GM19035 (cell line): ENCODE results near the gene RHCG.

ENCODE experiments used
- ATAC-seq: cut with Tn5 transposase; IDR thresholded peaks from one replicate; pipeline ENCODE4 v1.9.1; 2021; ENCODE audit not compliant: unreplicated experiment

RHCG gene

DNA sequence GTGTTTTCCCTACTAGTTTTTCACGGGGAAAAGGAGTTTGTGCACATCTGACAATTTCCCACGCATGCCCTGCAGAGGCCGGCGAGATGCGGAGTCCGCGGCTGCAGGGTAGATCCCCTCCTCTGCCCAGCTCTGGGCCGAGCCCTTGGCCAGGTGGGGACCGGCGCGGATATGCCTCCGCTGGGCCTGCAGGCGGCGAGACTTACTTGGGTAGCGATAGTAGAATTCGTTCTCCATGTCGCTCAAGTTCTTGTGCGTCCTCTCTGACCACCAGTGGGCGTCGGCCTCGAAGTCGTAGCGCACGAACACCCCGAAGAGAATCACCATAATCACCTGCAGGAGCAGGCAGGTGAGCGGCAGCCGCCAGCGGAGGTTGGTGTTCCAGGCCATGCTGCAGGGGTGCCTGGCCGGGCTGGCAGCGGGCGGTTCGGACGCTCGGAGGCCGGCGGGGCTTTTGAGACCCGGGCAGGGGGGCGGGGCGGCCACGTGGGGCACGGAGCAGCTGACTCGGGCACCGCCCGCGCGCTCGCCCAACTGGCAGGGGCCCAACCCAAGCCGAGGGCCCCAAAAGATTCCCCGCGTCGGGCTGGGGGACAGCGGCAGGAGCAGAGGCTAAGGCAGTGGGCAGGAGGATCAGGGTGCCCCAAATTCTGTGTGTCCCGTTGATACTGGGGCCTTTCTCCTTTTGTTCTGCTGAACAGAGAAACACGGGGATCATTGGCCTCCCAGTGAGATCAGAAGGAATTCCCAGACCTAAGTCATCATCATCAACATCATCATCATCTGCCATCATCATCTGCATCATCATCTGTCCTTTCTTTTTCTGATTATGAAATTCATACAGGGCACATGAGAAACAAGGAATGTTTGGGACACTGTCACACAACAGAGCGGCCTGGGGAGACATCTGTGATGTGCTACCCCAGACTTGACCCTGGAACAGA lies at the start of gene RHCG:
RHCG (minus strand) TSS at position 429 of the 944 bp plus-strand sequence; CDS start at position 390, 39 bp downstream.
- ATAC-seq, result no peak

DNA sequence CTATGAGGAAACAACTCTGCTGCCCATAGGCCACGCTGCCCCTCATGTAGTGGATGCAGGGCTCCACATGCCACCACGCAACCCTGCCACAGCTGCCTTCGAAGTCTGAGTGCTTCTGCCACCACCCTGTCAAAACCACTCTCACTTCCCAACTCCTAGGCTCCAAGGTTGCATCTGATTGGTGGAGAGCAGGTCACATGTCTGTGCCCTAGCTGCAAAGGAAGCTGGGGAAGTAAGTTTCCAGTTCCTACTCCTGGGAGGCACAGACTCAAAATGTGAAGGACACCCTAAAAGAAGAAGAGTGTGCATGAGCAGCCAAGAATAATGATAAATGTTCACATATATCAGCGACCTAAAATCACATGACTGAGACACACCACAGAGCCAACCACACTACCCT lies 47.0 kb upstream of the RHCG start:
- ATAC-seq, result no peak

- ATAC-seq, result no peak
Measured at GRCh38 chr15:89542369-89542768, 46.0 kb upstream of the RHCG start.

DNA sequence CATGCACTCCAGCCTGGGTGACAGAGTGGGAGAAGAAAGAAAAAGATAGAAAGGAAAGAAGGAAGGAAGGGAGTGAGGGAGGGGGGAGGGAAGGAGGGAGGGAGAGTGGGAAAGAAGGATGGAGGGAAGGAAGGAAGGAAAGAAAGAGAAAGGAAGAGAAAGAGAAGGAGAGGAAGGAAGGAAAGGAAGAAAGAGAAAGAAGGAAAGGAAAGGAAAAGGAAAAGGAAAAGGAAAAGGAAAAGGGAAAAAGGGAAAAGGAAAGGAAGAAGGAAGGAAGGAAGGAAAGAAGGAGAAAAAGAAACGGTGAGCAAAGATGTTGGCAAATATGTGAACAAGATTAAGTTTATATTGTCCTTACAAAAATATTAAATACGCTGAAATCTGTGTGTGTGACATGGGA lies 42.6 kb upstream of the RHCG start:
- ATAC-seq, result no peak

- no peak for ATAC-seq
Measured at GRCh38 chr15:89533861-89534544, 37.6 kb upstream of the RHCG start.

- ATAC-seq, result no peak
Measured at GRCh38 chr15:89531796-89532537, 35.6 kb upstream of the RHCG start.

- no peak for ATAC-seq
Measured at GRCh38 chr15:89530976-89531375, 34.6 kb upstream of the RHCG start.

DNA sequence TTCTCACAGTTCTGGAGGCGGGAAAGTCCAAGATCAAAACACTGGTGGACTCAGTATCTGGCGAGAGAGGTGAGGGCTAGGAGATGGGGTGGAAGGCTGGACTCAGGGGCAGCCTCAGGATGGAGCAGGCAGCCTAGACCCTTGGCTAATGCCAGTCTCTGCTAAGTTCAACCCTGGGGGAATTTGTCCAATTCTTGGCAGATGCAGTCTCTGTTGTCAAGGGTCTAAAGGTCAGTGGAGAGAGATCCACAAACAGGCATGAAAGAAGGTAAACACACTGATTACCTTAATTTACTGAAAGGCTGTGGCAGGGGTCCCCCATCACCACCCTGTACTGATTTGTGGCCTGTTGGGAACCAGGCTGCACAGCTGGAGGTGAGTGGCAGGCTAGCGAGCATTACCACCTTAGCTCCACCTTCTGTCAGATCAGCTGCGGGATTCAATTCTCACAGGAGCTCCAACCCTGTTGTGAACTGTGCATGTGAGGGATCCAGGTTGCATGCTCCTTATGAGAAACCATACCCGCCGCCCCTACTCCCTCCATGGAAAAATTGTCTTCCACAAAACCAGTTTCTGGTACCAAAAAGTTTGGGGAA lies 32.5 kb upstream of the RHCG start:
- no peak for ATAC-seq

DNA sequence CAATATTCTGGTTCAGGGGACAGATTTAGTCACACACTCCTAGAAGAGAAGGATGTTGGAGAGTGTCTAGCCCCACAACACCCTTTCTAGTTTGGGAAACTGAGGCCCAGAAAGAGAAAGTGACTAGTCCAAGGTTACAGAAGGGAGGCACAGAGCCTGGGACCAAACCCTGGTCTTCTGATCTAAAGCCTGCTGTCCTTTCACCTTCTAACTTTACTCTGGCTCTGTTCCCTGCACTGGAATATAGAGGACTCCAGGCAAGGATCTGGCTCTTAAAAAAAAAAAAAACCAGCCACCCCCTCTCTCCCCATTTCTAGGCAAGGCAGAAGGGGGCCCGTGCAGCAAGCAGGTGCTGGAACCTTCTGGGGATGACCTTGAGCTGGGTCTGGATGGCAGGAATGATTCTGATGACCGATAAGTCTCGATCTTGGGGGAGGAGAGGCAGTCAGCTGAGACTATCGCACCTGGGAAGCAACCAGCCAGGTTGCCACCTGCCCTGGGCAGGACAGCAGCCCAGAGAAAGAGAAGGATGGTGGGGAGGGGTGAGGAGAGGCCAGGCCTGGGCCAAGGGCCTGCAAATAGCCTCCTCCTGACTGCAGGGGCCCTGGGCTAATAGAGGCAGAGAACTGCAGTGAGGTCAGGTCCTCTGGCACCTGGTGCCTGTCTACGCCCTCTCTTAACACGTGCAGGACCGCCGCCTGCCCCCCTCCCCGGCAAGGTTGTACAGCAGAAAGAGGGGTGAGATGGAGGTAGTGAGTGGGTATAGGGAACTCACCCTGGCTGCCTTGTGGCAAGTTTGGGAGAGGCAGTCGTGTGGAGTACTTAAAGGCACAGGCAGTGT lies 30.4 kb upstream of the RHCG start:
- no peak for ATAC-seq

GRCh38 chr15:89526181-89526580 lies 29.8 kb upstream of the RHCG start:
- no peak for ATAC-seq

DNA sequence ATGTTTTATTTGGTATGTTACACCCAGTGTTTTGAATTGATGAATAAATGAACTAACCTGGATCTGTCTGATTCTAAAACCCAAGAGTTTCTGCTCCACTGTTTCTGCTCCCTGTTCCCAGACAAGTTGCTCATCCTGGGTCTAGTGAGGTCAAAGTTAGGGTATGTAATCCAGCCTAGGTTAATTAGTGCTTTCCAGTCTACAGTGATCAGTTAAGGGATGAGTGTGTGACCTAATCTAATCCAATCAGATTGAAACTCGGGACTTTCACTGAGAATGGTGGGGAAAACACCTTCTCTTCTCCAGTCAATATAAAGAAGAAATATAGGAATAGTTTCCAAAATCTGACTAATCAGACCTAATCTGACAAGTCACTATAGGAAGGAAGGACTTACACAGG lies 27.8 kb upstream of the RHCG start:
- ATAC-seq, result no peak

- ATAC-seq, result no peak
Measured at GRCh38 chr15:89523101-89523500, 26.7 kb upstream of the RHCG start.

- no peak for ATAC-seq
Measured at GRCh38 chr15:89521605-89522004, 25.2 kb upstream of the RHCG start.

DNA sequence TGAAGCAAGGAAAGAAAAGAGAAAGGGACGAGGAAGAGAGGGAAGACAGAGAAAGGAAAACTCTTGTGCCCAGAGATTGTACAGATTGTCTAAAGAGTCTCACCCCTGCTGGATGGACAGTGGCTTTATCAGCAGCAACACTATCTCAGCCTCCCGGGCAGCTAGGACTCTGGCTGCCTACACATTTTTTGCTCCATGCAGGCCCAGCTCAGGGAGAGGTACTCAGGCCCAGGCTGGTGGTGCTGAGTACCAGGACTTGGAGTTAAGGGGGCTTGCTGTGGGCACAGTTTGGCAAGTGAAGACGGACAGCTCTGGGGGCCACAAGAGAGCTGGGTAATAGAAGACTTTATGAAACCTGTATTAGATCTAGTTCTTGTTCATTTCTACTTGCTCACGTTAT lies 19.1 kb upstream of the RHCG start:
- no peak for ATAC-seq

DNA sequence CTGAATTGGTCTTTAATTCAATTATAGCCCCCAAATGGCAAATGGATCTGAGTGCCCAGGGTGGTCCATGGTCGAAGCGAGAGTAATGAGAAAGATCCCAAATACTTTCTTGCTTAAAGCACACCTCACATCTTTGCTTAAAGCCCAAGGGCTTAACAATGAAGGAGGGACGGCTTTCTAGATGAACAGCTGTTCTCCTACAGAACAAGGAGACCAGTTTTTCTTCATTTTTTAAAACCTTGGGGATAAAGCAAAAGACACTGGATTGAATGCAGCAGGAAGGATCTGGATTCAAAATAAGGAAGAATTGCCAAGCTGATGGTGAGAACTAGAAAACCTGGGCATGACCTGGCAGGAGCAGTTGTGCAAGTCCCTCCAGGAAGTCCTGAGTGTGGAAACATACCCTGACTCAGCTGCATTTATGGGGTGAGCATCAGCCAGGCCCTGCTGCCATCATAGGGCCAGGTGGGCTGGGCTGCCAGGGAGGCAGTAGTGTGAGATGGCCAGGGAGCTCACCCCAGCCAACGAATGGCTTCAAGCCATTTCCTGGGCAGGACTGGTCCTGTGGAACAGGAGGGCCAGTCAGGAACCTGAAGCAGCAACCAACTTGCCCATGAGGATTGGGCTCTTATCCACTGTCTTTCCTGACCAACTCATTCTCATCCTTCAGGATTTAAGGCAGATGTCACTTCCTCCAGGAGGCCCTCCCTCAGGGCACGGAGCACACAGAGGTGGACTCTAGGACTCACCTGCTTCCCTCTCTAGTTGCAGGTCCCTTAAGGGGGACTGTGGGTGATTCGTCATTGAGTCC lies 18.4 kb upstream of the RHCG start:
- no peak for ATAC-seq

GRCh38 chr15:89514186-89514585 lies 17.8 kb upstream of the RHCG start:
- no peak for ATAC-seq

GRCh38 chr15:89513284-89513683 lies 16.9 kb upstream of the RHCG start:
- no peak for ATAC-seq

DNA sequence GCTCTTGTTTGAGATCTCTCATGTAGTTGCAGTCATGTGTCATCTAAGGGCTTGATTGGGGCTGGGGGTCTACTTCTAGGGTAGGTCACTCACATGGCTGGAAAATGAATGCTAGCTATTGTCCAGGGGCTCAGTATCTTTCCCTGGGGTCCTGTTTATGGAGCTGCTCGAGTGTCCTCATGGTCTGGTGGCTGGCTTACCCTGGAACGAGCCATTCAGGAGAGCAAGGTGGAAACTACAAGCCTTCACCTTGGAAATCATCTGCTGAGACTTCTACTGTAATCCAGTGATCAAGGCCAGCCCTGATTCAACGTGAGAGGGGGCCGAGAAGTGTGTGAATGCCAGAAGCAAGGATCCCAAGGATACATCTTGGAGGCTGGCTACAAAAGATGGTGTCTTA lies 16.2 kb upstream of the RHCG start:
- ATAC-seq, result no peak

DNA sequence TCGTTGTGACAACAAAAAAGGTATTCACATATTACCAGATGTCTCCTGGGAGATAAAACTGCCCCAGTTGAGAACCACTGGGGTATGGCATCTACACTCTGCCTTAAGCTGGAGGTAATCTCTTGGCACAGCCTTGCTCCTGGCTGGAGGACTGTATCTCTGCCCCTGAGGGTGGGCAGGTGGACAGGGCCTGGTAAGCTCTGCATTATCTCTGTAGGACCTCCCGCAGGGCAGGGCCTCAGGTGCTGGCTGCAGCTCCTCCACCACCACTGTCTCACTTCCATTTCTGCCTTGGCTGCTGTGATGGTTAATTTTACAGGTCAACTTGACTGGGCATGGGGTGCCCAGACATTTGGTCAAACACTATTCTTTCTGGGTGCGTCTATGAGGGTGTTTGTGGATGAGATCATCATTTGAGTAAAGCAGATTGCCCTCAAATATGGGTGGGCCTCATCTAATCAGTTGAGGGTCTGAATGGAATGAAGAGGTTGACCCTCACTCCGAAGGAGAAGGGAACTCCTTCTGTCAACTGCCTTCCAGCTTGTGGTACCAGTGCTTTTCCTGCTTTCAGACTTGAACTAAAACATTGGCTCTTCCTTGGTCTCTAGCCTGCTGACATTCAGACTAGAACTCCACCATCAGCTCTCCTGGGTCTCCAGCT lies 9.8 kb upstream of the RHCG start:
- ATAC-seq, result no peak
